ENCODE data around the gene DYNC2H1.

The DYNC2H1 gene

DNA sequence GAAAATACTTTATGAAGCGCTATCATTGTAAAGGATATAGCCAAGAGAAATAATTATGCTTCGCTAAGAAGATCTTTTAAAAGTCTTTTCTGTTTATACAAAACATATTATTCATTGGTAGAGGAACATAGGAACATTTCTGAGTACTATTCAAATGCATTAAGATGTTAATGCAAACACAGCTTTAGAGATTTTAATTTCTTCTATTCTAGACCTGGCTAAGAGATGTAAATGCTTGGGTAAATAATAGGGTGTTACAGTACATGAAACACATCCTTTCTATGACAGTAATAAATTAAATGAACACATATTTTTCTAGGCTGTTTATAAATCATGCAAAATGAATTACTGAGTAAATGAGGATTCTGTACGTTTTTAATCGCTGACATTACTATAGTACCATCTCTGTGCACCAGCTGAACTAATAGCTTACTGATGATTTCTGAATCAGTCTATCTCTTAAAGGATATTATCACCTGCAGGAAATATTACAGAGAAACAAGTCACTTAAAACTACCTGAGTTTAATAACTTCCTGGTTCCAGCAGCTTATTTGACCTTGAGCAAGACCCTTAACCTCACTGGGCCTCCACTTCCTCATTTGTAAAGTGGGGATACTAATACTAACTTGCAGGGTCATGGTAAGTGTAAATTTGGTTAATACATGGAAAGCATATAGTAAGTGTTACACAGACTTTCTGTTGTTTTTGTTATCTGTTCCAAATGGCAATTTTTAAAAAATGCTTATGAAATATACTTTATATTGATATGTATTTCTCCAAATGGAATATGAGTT, 344.9 kb downstream of the DYNC2H1 start:
- no peak for DNase-seq (ENCODE audit: low read depth in 2 of 2)

DNA sequence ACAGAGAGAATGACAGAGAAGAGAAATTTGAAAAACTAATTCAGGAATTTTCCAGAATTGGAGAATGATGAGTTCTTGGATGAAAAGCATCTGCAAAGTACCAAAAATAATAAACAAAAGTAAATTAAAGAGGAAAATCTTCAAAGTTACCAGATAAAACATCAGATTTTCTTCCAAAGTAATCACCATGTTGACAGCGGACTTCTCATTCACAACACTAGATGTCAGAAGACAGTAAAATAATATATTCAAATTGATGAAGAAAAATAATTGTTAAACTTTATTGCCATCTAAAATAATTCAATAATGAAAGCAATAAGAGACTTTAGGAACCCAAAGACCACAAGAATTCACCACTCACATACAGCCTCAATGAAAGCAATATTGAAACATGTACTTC, 355.2 kb downstream of the DYNC2H1 start:
- no peak for DNase-seq (ENCODE audit: low read depth in 2 of 2)

DNA sequence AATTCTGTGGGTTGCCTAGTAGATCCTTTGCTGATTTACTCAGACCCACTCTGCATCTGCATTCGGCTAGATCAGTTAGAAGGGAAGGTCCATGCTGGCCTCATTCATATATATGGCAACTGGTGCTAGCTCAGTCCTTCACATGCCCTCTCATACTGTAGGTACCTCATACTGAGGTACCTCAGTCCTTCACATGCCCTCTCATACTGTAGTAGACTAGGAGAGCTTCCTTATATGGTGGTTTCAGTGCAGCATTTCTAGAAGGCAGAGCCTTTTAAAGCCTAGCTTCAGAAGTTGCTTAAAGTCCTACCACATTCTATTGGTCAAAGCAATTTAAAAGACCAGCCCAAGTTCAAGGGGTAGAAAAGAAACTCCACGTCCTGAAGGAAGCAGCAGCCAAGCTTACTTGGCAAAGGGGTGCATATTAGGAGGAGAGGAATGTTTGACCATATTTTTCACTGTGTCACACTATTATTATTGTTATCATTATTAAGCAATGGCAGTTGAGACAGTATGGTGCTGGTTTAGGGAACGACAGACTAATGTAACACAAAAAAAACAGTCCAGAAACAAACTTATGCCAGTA, 356.4 kb downstream of the DYNC2H1 start:
- DNase-seq (ENCODE audit: low read depth in 2 of 2): no peak

DNA sequence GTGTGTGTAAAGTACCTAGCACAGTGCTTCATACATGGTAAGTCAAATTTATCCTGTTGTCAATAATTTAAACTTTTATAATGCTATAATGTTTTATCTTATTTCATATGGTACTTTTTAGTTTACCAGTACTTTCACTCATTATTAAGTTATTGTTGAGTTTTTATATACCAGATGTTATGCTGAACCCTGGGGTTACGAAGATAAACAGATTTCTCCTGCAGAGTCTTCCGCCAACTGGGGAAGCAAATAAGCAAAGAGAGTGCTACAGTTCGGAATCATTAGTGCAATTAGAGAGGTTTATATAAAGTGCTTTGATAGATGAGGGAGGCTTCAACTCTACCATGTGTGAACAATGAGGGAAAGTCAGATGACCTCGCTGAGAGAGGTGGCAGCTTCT, 362.3 kb downstream of the DYNC2H1 start:
- DNase-seq (ENCODE audit: low read depth in 2 of 2): no peak

DNA sequence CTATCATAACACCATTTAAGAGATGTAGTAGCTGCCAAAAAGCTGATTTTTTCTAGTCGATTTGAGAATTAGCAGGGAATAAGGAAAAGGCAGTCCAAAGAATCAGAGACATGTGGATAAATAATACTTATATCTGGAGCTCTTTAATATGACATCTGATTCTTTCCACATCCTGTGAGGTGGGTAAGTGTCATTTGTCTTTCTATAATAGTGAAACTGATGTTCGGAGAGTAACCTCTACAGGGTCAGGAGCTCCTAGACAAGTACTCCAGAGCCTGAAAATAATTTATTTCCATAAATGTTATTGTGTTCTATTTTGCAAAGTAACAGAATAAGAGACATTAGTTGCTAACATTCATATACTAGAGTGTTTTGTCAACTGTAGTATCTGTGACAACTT, 367.6 kb downstream of the DYNC2H1 start:
- no peak for DNase-seq (ENCODE audit: low read depth in 2 of 2)

DNA sequence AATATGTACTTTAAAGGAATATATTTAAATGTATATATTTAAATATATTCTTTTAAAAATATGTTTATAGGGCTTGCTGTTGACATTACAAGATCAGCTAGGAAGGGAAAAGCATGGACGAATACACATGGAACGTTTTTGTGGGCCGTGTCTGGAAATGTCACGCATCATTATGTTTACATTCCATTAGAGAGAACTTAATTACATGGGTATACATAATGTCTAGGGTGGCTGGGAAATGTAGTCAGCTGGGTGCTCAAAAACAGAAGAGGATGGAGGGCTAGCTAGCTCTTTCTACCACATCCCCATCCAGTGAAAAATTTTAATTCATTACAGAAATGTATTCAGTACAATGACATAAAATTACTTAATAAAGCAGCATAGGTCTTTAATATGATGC, 371.2 kb downstream of the DYNC2H1 start:
- DNase-seq (ENCODE audit: low read depth in 2 of 2): no peak

DNA sequence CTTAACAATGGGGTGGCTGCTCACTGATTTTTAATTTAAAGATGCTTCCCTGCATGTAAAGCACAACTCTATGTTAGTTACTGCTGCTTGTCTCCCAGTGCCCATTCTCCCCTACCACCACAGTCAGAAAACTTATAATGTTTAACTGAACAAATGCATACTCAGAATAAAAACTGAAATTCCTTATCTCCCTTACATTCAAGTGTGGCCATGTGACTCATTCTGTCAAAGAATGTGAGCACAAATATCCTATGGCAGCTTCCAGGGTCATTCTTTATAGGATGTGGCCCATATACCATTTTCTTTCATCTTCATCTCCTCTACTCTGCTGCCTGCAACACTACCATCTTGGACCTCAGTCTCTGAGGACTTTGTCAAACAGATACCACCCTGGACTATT, 374.8 kb downstream of the DYNC2H1 start:
- DNase-seq (ENCODE audit: low read depth in 2 of 2): no peak

DNA sequence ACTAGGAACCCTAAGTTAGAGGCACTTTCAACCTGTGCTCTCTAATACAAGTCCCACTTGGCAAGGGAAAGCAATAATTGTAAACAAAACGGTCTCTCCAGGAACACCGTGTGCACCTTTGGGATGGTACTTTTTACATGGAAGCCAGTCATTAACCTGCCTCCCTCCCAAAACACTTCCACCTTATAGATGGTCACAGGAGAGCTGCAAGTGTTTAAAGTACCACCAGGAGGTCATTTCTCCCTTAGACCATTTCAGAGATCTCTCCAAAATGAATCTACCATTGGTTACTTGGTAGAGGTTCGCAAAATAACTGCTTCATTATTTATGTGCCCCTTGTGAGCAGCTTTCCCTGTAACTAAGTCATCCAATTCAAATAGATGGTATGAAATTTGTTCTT, 375.3 kb downstream of the DYNC2H1 start:
- DNase-seq (ENCODE audit: low read depth in 2 of 2): no peak

DNA sequence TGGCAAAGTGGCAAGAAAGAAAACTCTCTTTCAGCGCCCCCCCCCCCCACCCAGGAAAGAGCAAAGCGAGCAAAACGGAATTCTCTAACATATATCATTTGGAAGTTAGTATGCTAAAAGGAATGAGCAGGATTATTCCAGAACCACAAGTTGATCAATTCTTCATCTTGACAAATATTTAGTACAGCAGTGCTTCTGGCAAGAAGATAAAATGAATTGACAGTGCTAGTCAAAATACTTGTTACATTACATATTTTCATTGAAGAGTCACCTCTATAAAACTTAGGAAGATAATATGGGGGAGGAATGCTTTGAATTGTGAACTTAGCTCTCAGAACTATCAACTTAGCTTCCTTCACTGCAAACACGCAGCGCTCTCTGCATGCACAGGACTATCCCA, 377.4 kb downstream of the DYNC2H1 start:
- no peak for DNase-seq (ENCODE audit: low read depth in 2 of 2)

DNA sequence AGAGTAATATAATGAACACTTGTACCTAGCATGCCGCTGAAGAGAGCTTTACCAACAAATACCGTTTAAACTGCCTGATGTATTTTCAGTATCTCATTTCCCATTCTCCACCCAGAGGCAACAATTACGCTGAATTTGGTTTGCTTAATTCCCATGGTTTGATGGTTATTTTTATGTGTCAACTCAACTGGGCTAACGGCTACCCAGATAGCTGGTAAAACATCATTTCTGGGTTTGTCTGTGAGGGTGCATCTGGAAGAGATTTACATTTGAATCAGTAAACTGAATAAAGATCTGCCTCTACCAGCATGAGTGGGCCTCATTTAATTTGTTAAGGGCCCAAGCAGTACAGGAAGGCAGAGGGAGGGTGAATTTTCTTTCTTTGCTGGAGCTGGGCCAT, 377.9 kb downstream of the DYNC2H1 start:
- no peak for DNase-seq (ENCODE audit: low read depth in 2 of 2)

DNA sequence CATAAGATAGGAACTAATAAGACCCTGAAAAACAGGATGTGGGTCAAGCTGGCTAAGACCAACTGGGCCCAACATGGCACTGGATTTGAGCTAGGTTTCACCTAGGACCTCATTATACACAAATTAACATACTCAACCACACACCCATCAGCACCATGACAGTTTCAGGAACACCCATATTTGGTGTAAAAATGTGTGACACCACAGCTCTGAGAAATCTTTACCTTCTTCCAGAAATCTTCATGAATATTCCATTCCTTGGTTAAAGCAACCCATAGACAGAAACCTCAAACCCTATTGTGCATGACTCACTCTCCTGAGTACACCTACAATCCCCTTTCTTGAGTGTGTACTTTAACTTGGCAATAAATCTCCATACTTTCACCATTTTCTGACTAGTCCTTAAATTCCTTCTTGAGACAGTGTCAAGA, 378.8 kb downstream of the DYNC2H1 start:
- no peak for DNase-seq (ENCODE audit: low read depth in 2 of 2)

DNA sequence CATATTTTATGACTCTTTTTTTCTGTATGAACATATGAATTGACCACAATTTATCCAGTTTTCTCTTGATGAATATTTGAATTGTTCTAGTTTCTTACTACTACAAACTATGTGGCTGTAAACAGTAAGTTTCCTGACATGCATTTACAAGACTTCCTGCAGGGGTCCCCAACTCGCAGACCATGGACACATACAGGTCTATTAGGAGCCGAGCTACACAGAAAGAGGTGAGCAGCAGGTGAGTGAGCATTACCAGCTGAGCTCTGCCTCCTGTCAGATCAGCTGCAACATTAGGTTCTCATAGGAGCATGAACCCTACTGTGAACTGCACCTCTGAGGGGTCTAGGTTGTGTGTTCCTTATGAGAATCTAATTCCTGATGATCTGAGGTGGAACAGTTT, 379.4 kb downstream of the DYNC2H1 start:
- DNase-seq (ENCODE audit: low read depth in 2 of 2): no peak

DNA sequence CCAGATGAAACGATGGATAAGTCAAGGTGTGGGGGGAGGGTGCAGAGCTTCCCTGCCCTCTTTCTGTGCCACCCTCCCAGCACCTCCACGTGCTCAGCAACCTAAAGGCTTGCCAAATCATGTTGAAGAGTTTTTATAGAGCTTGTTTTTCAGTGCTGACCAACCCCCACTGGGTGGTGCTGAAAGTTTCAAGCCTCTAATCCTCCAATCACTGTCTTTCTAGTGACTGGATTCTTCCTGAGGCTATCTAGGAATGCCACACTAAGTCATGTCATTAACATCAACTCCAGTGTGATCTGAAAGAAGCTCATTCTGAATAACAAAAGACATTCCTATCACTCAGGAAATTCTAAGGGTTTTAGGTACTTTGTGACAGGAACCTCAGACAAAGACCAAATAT, 382.6 kb downstream of the DYNC2H1 start:
- DNase-seq (ENCODE audit: low read depth in 2 of 2): no peak

DNA sequence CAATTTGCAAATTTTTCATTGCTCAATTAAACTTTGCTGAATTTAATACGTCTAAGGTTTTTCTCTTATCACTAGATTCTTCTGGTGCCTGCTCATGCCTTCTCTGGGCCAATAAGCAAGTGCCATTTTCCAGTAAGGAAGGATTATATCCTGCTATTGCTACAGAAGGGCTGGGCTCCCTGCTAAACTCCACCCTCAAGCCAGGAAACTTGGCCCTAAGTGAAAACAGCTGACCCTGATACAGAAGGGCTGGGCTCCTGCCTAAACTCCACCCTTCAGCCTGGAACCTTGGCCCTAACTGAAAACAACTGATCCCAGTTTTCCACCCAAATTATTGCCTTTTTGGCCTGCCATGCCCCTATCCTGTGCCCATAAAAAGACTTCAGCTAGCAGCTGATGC, 385.3 kb downstream of the DYNC2H1 start:
- no peak for DNase-seq (ENCODE audit: low read depth in 2 of 2)

DNA sequence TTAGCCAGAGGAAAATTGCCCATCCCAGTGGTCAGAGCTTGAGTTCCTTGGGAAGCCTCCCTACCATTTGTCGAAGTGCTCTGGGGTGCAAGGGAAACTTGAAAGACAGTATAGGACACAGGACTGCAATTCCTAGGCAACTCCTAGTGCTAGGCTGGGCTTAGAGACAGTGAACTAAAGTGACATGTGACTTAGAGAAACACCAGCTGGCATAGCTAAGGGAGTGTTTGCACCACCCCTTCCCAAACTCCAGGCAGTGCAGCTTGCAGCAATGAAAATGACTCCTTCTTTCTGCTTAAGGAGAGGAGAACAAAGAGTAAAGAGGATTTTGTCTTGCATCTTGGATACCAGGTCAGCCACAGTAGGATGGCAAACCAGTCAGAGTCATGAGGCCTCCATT, 388.0 kb downstream of the DYNC2H1 start:
- no peak for DNase-seq (ENCODE audit: low read depth in 2 of 2)

DNA sequence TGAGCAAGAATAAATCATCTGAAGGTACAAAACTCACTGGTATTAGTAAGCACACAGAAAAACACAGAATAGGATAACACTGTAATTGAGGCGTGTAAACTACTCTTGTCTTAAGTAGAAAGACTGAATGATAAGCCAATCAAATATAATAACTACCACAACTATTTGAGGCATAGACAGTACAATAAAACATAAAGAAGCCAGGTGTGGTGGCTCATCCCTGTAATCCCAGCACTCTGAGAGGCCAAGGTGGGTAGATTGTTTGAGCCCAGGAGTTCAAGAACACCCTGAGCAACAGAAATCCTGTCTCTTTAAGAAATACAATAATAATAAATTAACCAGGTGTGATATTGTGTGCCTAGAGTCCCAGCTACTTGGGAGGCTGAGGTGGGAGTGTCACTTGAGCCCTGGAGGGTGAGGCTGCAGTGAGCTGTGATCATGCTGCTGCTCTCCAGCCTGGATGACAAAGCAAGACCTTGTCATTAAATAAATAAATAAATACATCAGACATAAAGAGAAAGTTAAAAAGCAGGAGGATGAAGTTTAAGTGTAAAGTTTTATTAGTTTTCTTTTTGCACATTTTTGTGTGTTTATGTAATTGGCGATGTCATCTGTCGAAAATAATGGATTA, 390.6 kb downstream of the DYNC2H1 start:
- DNase-seq (ENCODE audit: low read depth in 2 of 2): no peak

DNA sequence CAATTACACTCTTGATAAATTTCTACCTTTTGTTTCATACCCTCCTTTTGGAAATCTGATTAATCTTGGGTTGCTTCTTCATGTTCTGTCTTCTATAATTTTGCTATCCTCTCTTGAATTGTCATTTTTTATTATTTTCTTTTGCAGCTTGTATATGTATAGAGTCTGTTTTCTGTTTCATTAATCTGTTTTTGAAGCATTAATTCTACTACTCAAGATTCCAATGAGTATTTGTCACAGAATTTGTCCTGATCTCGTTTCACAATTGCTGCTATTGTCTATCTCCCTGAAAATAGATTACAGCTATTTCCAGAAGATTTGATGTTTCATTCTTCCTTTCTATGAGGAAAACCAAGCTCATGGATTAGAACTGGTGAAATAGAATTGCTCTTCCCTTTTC, 406.1 kb downstream of the DYNC2H1 start:
- DNase-seq (ENCODE audit: low read depth in 2 of 2): no peak

DNA sequence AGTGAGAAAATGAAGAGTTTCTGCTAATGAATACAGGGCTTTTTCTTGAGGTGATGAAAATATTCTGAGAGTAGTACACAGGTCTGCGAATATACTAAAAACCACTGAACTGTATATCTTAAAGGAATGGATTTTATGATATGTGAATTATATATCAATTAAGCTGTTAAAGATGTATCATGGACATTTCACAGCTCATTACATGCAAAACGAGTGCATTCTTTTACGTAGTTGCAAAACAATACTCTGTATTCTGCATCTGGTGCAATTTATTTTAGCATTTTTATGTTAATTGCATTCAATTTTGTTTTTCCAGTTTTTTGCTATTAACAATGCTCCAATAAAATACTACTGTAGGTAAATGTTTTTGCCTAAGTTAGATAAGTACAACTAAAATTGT, 411.6 kb downstream of the DYNC2H1 start:
- no peak for DNase-seq (ENCODE audit: low read depth in 2 of 2)

DNA sequence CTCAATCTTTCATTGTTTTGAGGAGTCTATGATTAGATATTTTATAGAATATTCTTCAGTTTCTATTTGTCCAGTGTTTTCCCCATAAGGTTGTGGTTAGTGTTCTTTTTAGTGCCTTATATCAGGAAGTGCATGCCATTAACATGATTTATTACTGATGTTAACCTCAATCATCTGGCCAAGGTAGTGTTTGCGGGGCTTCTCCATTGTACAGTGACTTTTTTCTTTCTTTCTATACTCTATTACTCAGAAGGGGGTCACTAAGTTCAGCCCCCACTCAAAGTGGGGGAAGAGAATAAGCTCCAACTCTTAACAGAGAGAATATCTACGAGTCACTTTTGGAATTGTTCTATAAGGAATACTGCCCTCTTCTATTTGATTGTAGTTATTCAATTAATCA, 415.8 kb downstream of the DYNC2H1 start:
- DNase-seq (ENCODE audit: low read depth in 2 of 2): no peak

DNA sequence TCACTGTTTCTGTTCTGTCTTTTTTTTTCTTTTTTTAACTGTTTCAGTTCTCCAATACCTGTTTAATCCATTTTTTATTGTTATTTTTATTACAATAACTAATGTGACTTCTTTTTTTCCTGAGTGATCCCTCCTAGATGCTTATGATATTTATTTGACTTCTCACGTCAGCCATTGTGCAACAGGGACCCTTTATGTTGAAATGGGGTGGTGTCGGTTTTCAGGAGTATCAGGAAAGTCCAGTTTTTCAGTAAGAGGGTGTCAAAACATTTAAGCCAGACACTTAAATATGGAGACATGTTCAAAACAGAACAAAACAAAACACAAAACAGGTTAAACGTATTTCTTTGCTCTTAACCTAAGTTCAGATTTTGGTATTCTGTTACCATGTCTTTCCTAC, 418.8 kb downstream of the DYNC2H1 start:
- DNase-seq (ENCODE audit: low read depth in 2 of 2): no peak

DNA sequence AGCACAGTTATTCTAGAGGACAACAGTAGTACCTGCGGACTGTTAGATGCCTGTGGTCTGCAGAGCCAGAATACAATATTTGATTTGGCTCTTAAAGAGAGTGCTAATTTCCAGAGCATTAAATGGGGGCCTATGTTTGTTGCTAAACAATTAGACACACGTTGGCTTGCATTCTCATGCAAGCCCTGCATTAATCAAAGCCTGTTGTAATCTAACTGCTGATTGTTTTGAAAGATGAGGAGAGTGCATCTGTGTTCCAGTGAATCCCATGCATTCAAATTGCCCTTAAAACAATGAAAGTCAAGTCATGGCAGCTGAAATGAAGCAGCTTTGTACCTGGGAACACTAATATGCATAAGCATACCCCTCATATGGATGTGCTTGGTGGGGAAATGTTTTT, 419.4 kb downstream of the DYNC2H1 start:
- DNase-seq (ENCODE audit: low read depth in 2 of 2): no peak

DNA sequence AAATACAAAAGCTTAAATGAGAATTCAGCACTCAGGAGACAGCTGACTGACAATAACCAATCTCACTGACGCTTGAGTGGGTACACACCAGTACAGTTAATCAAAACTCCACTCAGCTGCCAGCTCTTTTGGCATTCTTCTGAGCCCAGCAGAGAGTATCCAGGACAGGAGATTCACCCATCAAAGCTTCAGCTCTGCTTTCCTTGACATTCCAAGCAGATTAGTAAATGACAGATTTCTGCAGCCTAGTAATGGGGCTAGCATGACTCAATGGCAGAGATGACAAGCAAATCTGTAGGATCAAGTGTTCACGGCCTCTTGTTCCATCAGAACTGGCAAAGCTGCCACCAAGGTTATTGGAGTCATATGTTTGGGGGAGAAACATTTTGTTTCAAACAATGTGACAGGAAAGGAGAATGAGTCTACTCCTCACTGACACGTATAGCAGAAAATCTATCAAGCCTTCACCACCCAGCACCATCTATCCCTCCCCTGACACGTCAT, 420.0 kb downstream of the DYNC2H1 start:
- no peak for DNase-seq (ENCODE audit: low read depth in 2 of 2)
